Measurements from ENCODE around the gene NKAIN2.

- TF ChIP-seq, protein P1, sequence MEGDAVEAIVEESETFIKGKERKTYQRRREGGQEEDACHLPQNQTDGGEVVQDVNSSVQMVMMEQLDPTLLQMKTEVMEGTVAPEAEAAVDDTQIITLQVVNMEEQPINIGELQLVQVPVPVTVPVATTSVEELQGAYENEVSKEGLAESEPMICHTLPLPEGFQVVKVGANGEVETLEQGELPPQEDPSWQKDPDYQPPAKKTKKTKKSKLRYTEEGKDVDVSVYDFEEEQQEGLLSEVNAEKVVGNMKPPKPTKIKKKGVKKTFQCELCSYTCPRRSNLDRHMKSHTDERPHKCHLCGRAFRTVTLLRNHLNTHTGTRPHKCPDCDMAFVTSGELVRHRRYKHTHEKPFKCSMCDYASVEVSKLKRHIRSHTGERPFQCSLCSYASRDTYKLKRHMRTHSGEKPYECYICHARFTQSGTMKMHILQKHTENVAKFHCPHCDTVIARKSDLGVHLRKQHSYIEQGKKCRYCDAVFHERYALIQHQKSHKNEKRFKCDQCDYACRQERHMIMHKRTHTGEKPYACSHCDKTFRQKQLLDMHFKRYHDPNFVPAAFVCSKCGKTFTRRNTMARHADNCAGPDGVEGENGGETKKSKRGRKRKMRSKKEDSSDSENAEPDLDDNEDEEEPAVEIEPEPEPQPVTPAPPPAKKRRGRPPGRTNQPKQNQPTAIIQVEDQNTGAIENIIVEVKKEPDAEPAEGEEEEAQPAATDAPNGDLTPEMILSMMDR (IDR thresholded peaks at IDR 0.05), result no peak
- no peak for TF ChIP-seq ZFX (IDR thresholded peaks at IDR 0.05; ENCODE audit: borderline replicate concordance)
Measured at GRCh38 chr6:124755321-124755720, 951.7 kb downstream of the NKAIN2 start.

All from 22Rv1 (cell line).